Activated CD4-positive, alpha-beta T cell treated with anti-CD3 and anti-CD28 coated beads, Interleukin-2, amount 10 ng/mL, durations not matched to agents 7 days and 5 days (primary cell): Measurements from ENCODE around the gene XPC. TPM values are rescaled to one million over a fixed set of nuclear protein-coding genes. Genes with fewer than 3 reads are reported as not detected.

Source experiments
- CTCF ChIA-PET: fragments of 350-600 bp; sonication (Branson Sonifier 250); formaldehyde crosslinking; loops from one replicate; lab custom pipeline; 2021; ENCODE audit warnings: antibody characterized with exemption; lab: Charles Lee
- POLR2A ChIA-PET: fragments of 350-600 bp; sonication (Branson Sonifier 250); formaldehyde crosslinking; loops from one replicate; lab custom pipeline; 2021; ENCODE audit warnings: antibody characterized with exemption; lab: Charles Lee
- DNase-seq: peaks from one replicate; pipeline ENCODE4 v3.0.0-alpha.2; 2020
- H3K27ac Mint-ChIP-seq: one replicate; pipeline ENCODE4 v1.8.0; 2021; ENCODE audit warnings: mild to moderate bottlenecking, moderate library complexity, mixed read lengths
- H3K27me3 Mint-ChIP-seq: one replicate; pipeline ENCODE4 v1.8.0; 2021; ENCODE audit warnings: mixed read lengths
- H3K36me3 Mint-ChIP-seq: one replicate; pipeline ENCODE4 v1.8.0; 2021; ENCODE audit warnings: low read depth, mixed read lengths
- H3K4me1 Mint-ChIP-seq: one replicate; pipeline ENCODE4 v1.8.0; 2021; ENCODE audit warnings: mixed read lengths
- H3K4me3 Mint-ChIP-seq: one replicate; pipeline ENCODE4 v1.8.0; 2021; ENCODE audit warnings: mild to moderate bottlenecking, moderate library complexity, mixed read lengths
- H3K9me3 Mint-ChIP-seq: one replicate; pipeline ENCODE4 v1.8.0; 2021; ENCODE audit warnings: mixed read lengths
- total RNA-seq, 2 experiments: library from RNA; stranded (reverse); gene quantifications; one replicate each; pipeline ENCODE4 v1.2.3, GENCODE V29; 2021

XPC gene
- total RNA-seq, 2 experiments from 2014 or later: 41.1 to 43.0 TPM

DNA sequence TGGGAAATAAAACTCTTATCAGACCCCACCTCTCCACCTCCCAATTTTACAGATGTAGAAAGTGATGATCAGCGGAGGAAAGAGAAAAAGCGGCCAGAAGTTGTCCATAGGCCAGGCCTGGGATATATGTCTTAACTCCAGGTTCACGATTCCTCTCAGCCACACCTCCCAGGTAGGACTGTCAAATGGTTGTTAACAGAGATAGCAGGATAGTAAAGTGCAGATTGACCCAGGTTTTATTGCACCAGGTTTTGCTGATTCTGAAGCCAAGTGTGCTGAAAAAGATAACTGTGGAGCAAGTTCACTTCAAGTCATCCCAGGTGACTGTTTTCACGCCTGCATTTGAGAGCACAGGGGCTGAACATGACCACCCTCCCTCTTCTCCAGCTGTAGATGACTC lies 36.4 kb upstream of the XPC start:
- no peaks in the 10 kb centered on the region for H3K4me1 Mint-ChIP-seq
- ChIA-PET CTCF (no interaction called here), POLR2A (no interaction called here)
- H3K27ac Mint-ChIP-seq: no peak overlapping the region
- no peak overlapping the region for H3K4me3 Mint-ChIP-seq
- H3K9me3 Mint-ChIP-seq: peaks cover under 1% of the 10 kb centered on the region
- peaks cover under 1% of the 10 kb centered on the region for H3K27me3 Mint-ChIP-seq
- DNase-seq: no peak
- no peaks in the 10 kb centered on the region for H3K36me3 Mint-ChIP-seq

GRCh38 chr3:14213066-14213774 lies 34.8 kb upstream of the XPC start:
- Mint-ChIP-seq H3K4me3 (no peak overlapping the region), H3K9me3 (no peaks in the 10 kb centered on the region), H3K4me1 (no peaks in the 10 kb centered on the region), H3K27ac (no peak overlapping the region), H3K27me3 (no peaks in the 10 kb centered on the region), H3K36me3 (no peaks in the 10 kb centered on the region)
- ChIA-PET POLR2A (no interaction called here), CTCF (interaction anchor here (2.8 kb wide), 1 partner anchor 10 kb away, joined by 17 read pairs; no protein-coding TSS in a partner anchor)
- DNase-seq: no peak

DNA sequence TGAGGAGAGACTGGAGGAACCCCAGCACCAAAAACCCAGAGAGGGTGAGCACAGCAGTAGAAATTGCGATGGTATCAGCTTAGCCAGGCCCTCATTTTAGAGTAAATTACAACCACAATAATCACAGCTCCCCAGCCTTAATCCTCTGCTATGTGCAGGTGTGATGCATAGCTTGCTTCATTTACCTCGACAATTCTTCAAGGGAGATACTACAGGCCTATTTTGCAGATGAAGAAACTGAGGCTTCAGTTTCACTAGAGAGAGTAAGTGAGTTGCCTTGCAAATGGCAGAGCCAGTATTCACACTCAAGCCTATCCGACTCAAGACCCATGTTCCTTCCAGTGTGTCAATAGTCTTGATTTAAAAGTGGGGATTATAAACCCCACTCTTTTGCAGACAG lies 33.6 kb upstream of the XPC start:
- Mint-ChIP-seq H3K4me3 (no peak overlapping the region), H3K9me3 (no peaks in the 10 kb centered on the region), H3K27me3 (no peaks in the 10 kb centered on the region), H3K4me1 (no peaks in the 10 kb centered on the region), H3K27ac (no peak overlapping the region), H3K36me3 (no peaks in the 10 kb centered on the region)
- ChIA-PET POLR2A (no interaction called here), CTCF (interaction anchor here (0.6 to 2.8 kb wide), 3 partner anchors 8 to 743 kb away, joined by 3 to 17 read pairs (median 4); no protein-coding TSS in a partner anchor)
- no peak for DNase-seq

GRCh38 chr3:14211621-14212020 lies 33.2 kb upstream of the XPC start:
- no peak for DNase-seq
- no peaks in the 10 kb centered on the region for H3K4me1 Mint-ChIP-seq

DNA sequence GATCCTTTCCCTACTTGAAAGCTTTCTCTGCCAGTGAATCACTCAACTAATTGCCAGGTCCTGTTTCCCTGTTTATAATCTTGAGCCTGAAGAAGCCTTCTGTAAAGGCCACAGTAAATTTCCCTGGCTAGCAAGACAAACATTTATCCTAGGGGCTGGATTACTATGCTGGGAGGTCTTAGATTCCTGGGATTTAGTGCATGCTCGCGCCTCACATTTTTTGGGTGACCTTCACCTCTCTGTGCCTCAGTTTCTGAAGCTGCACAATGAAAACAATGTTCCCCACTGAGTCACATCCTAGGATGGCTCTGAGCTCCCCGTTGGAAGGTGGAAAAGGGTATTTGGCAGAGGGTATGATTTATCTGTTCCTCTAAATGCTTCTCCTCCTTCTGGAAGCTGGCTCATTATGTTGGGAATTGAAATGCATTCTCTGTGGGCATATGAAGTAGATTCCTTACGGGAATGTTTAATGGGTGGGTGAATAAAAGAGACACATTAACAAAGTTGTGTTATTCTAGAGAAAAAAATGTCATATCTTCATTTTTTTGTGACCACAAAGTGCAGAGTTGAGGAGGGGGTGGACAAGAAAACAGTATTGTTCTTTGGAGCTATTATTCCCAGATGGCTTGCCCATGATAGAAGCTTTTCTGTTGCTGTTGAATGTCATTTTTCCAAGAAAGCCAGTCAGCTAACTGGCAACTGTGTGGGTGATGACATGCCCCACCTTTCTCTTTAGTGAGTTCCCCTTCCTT lies 32.6 kb upstream of the XPC start:
- DNase-seq: no peak
- Mint-ChIP-seq H3K27me3 (no peaks in the 10 kb centered on the region), H3K4me1 (no peaks in the 10 kb centered on the region), H3K27ac (no peak overlapping the region), H3K4me3 (no peak overlapping the region), H3K9me3 (no peaks in the 10 kb centered on the region), H3K36me3 (no peaks in the 10 kb centered on the region)
- CTCF ChIA-PET: interaction anchor here (0.6 to 0.8 kb wide), 4 partner anchors 11 to 527 kb away, joined by 3 to 5 read pairs (median 3); no protein-coding TSS in a partner anchor
- POLR2A ChIA-PET: no interaction called here

More at GRCh38 chr3:14211621-14212020, 33.2 kb upstream of the XPC start:
- no peak overlapping the region for H3K4me3 Mint-ChIP-seq
- ChIA-PET CTCF (interaction anchor here (0.6 to 2.8 kb wide), 2 partner anchors 8 to 526 kb away, joined by 5 to 17 read pairs; no protein-coding TSS in a partner anchor), POLR2A (no interaction called here)
- H3K27me3 Mint-ChIP-seq: no peaks in the 10 kb centered on the region
- H3K9me3 Mint-ChIP-seq: no peaks in the 10 kb centered on the region
- H3K36me3 Mint-ChIP-seq: no peaks in the 10 kb centered on the region
- no peak overlapping the region for H3K27ac Mint-ChIP-seq

GRCh38 chr3:14210290-14210688 lies 31.9 kb upstream of the XPC start:
- no peaks in the 10 kb centered on the region for H3K9me3 Mint-ChIP-seq
- no peaks in the 10 kb centered on the region for H3K36me3 Mint-ChIP-seq
- no peaks in the 10 kb centered on the region for H3K4me1 Mint-ChIP-seq
- H3K27ac Mint-ChIP-seq: no peak overlapping the region
- no peak overlapping the region for H3K4me3 Mint-ChIP-seq
- CTCF ChIA-PET: interaction anchor here (0.6 to 0.8 kb wide), 3 partner anchors 12 to 299 kb away, joined by 3 read pairs; no protein-coding TSS in a partner anchor
- POLR2A ChIA-PET: no interaction called here
- H3K27me3 Mint-ChIP-seq: no peaks in the 10 kb centered on the region
- no peak for DNase-seq

- H3K36me3 Mint-ChIP-seq: no peaks in the 10 kb centered on the region
- DNase-seq: no peak
- CTCF ChIA-PET: no interaction called here
- no peaks in the 10 kb centered on the region for H3K27me3 Mint-ChIP-seq
- no peak overlapping the region for H3K4me3 Mint-ChIP-seq
- no peak overlapping the region for H3K27ac Mint-ChIP-seq
- no peaks in the 10 kb centered on the region for H3K4me1 Mint-ChIP-seq
- POLR2A ChIA-PET: no interaction called here
- H3K9me3 Mint-ChIP-seq: no peaks in the 10 kb centered on the region
These were observed 31.3 kb upstream of the XPC start for GRCh38 chr3:14209581-14210289.

DNA sequence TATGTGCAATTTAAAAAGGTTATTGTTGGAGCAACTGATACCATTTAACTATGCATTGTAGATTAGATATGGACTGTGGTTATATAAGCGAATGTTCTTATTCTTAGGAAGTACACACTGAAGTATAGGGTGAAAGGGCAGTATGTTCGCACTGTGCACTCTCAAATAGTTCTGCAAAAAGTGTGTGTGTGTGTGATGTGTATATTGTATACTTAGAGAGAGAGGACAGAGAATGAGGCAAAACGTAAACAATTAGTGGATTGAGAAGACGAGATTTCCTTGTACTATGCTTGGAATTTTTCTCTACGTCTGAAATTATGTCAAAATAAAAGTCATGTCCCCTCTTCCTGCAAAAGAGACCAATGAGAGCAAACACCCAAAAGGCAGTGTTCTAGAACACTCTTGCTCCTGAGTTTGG lies 30.6 kb upstream of the XPC start:
- CTCF ChIA-PET: no interaction called here
- no peaks in the 10 kb centered on the region for H3K36me3 Mint-ChIP-seq
- POLR2A ChIA-PET: no interaction called here
- DNase-seq: no peak
- no peaks in the 10 kb centered on the region for H3K27me3 Mint-ChIP-seq
- no peaks in the 10 kb centered on the region for H3K9me3 Mint-ChIP-seq
- H3K4me3 Mint-ChIP-seq: no peak overlapping the region
- no peaks in the 10 kb centered on the region for H3K4me1 Mint-ChIP-seq
- H3K27ac Mint-ChIP-seq: no peak overlapping the region

DNA sequence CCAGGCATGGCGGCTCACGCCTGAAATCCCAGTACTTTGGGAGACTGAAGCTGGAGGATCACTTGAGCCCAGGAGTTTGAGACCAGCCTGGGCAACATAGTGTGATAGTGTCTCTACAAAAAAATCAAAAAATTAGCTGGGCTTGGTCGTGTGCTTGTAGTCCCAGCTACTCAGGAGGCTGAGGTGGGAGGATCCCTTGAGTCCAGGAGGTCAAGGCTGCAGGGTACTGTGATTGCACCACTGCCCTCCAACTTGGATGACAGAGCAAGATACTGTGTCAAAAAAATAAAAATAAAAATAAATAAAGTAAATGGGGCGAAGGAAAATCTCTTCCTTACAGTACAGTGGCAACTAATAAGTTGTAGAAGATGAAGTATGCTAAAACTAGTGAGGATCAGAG lies 29.8 kb upstream of the XPC start:
- H3K36me3 Mint-ChIP-seq: no peaks in the 10 kb centered on the region
- no peak for DNase-seq
- H3K27ac Mint-ChIP-seq: no peak overlapping the region
- H3K4me3 Mint-ChIP-seq: no peak overlapping the region
- no peaks in the 10 kb centered on the region for H3K4me1 Mint-ChIP-seq
- no peaks in the 10 kb centered on the region for H3K27me3 Mint-ChIP-seq
- ChIA-PET CTCF (no interaction called here), POLR2A (no interaction called here)
- H3K9me3 Mint-ChIP-seq: no peaks in the 10 kb centered on the region

DNA sequence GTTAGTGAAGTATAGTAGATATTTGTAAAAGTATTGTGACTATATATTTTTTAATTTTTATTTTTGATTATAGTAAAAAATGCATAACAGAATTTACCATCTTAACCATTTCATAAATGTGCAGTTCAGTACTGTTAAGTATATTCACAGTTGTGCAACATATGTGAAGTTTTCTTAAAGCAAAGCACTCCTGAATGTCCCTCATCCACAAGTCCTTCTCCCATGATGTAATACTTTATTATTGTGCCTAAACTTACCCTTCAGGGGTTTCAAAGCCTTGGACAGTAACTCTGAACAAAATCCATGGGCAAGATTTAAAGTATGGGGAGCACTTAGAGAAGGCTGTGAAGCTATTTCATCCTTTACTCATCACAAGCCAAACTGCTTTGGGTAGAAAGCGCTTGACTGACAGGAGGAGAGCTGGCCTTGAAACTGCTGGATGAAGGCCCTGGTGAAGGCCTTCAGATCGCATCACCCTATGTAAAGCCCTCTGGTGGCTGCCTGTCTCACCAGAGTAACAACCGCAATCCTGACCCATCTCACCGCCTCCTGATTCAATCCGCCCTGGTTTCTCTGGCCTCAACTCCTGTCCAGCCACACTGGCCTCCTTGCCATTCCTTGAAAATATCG lies 28.3 kb upstream of the XPC start:
- POLR2A ChIA-PET: no interaction called here

GRCh38 chr3:14204515-14205284 lies 26.3 kb upstream of the XPC start:
- Mint-ChIP-seq H3K9me3 (no peaks in the 10 kb centered on the region), H3K27ac (no peak overlapping the region), H3K27me3 (no peaks in the 10 kb centered on the region), H3K36me3 (no peaks in the 10 kb centered on the region), H3K4me3 (no peak overlapping the region), H3K4me1 (no peaks in the 10 kb centered on the region)
- DNase-seq: no peak
- ChIA-PET POLR2A (interaction anchor here (0.5 kb wide), 1 partner anchor 28 kb away, joined by 6 read pairs; no protein-coding TSS in a partner anchor), CTCF (interaction anchor here (0.6 to 2.3 kb wide), 8 partner anchors 8 to 401 kb away, joined by 3 to 17 read pairs (median 5); partner anchors contain the start of genes LSM3, TMEM43 and XPC)

More for the DNA sequence above, 28.3 kb upstream of the XPC start:
- Mint-ChIP-seq H3K27ac (no peak overlapping the region), H3K9me3 (no peaks in the 10 kb centered on the region), H3K36me3 (no peaks in the 10 kb centered on the region), H3K4me3 (no peak overlapping the region), H3K4me1 (no peaks in the 10 kb centered on the region), H3K27me3 (no peaks in the 10 kb centered on the region)
- CTCF ChIA-PET: no interaction called here
- DNase-seq: no peak
